H1 (cell line): Measurements from ENCODE around the gene USP35. TPM values are rescaled to one million over a fixed set of nuclear protein-coding genes. Genes with fewer than 3 reads are reported as not detected.

Experiments used
- CTCF ChIA-PET: fragments of 300-600 bp; sonication (Branson Sonifier 250); formaldehyde crosslinking; loops from one replicate; lab custom pipeline; 2021; ENCODE audit not compliant: partially characterized antibody; lab: Charles Lee
- POLR2A ChIA-PET: fragments of 300-600 bp; sonication (Branson Sonifier 250); formaldehyde crosslinking; loops from one replicate; lab custom pipeline; 2021; ENCODE audit warnings: inconsistent platforms; ENCODE audit not compliant: partially characterized antibody; lab: Charles Lee
- DNase-seq, 2 experiments: peaks; one replicate each; pipeline versions ENCODE4 v3.0.0 to v3.0.0-alpha.2; 2010 to 2022; ENCODE audit warnings: low spot score in 2 of 2, low read depth in 1 of 2, mixed read lengths in 1 of 2
- FAIRE-seq: peaks from 2 replicates; lab custom pipeline; 2011; peaks lifted over from hg19 to GRCh38; lab: Jason Lieb, UNC
- H2AFZ ChIP-seq: 2 replicates; pipeline ENCODE4 v1.8.1; 2012; ENCODE audit warnings: low read length, inconsistent platforms
- H2AK5ac ChIP-seq: 2 replicates; pipeline ENCODE4 v1.6.1; 2013; ENCODE audit warnings: low read depth, low read length
- H2BK120ac ChIP-seq: replicated peaks from 2 replicates; pipeline ENCODE3; 2013; ENCODE audit warnings: low read depth, low read length, inconsistent platforms
- H2BK12ac ChIP-seq: 2 replicates; pipeline ENCODE4 v1.6.1; 2013; ENCODE audit warnings: low read depth, low read length
- H2BK15ac ChIP-seq: 2 replicates; pipeline ENCODE4 v1.6.1; 2013; ENCODE audit warnings: low read length
- H2BK20ac ChIP-seq: 2 replicates; pipeline ENCODE4 v1.6.1; 2013; ENCODE audit warnings: low read length
- H2BK5ac ChIP-seq: 2 replicates; pipeline ENCODE4 v1.6.1; 2013; ENCODE audit warnings: low read depth, low read length
- H3K14ac ChIP-seq: 2 replicates; pipeline ENCODE4 v1.6.1; 2013; ENCODE audit warnings: inconsistent platforms; ENCODE audit not compliant: insufficient read length
- H3K18ac ChIP-seq: 2 replicates; pipeline ENCODE4 v1.6.1; 2013; ENCODE audit warnings: low read length; ENCODE audit errors: extremely low read depth
- H3K23ac ChIP-seq: 2 replicates; pipeline ENCODE4 v1.6.1; 2013; ENCODE audit warnings: inconsistent platforms; ENCODE audit not compliant: insufficient read length
- H3K23me2 ChIP-seq: 2 replicates; pipeline ENCODE4 v1.6.1; 2013; ENCODE audit warnings: low read depth, low read length
- H3K27ac ChIP-seq: 2 replicates; pipeline ENCODE4 v1.6.1; 2011; ENCODE audit warnings: low read depth, low read length, inconsistent platforms
- H3K27me3 ChIP-seq, 4 experiments: replicated peaks in 1 of 4; 1 replicate in 1 of 4; 2 replicates in 3 of 4; pipeline versions ENCODE4 v1.6.1 to v1.8.1; 2011 to 2013; ENCODE audit warnings: low read length in 3 of 4, mild to moderate bottlenecking in 3 of 4, inconsistent platforms in 2 of 4, mixed read lengths in 2 of 4, moderate library complexity in 1 of 4; ENCODE audit not compliant: control insufficient read depth in 3 of 4, insufficient read depth in 3 of 4; ENCODE audit errors: extremely low read depth in 1 of 4
- H3K36me3 ChIP-seq, 4 experiments: 2 replicates each; pipeline versions ENCODE4 v1.6.1 to v1.8.1; 2011 to 2013; ENCODE audit warnings: mild to moderate bottlenecking in 4 of 4, low read length in 3 of 4, moderate library complexity in 2 of 4, control low read depth in 1 of 4, inconsistent platforms in 1 of 4; ENCODE audit not compliant: insufficient read depth in 4 of 4, control insufficient read depth in 2 of 4
- H3K4ac ChIP-seq: replicated peaks from 2 replicates; pipeline ENCODE3; 2013; ENCODE audit warnings: low read length, low read depth, mixed read lengths, inconsistent platforms; ENCODE audit not compliant: insufficient read length
- H3K4me1 ChIP-seq, 4 experiments: replicated peaks in 1 of 4; 1 replicate in 1 of 4; 2 replicates in 3 of 4; pipeline versions ENCODE4 v1.6.1 to v1.8.1; 2011 to 2013; ENCODE audit warnings: low read length in 3 of 4, inconsistent platforms in 2 of 4, mixed read lengths in 1 of 4; ENCODE audit not compliant: insufficient read depth in 4 of 4, control insufficient read depth in 3 of 4
- H3K4me2 ChIP-seq, 2 experiments: 2 replicates each; pipeline versions ENCODE4 v1.6.1 to v1.8.1; 2011 to 2013; ENCODE audit warnings: low read depth in 2 of 2, low read length in 2 of 2, control low read depth in 1 of 2, inconsistent platforms in 1 of 2, mild to moderate bottlenecking in 1 of 2; ENCODE audit not compliant: insufficient read depth in 1 of 2
- H3K4me3 ChIP-seq, 4 experiments: fragments of 200-600, 300-600 bp in 1 of 4; sonication (generic), shearing (Covaris generic), sonication (Bioruptor Twin) in 1 of 4; 2 replicates each; pipeline versions ENCODE4 v1.5.1 to v1.8.1; 2011 to 2016; ENCODE audit warnings: low read length in 4 of 4, low read depth in 3 of 4, control low read depth in 2 of 4, inconsistent platforms in 2 of 4, mild to moderate bottlenecking in 2 of 4, mixed read lengths in 1 of 4, moderate library complexity in 1 of 4; ENCODE audit not compliant: insufficient read depth in 2 of 4; ENCODE audit errors: extremely low read depth in 1 of 4
- H3K56ac ChIP-seq: replicated peaks from 2 replicates; pipeline ENCODE3; 2013; ENCODE audit warnings: low read depth, mild to moderate bottlenecking, mixed read lengths, low read length, inconsistent platforms; ENCODE audit not compliant: insufficient read length
- H3K79me1 ChIP-seq: 2 replicates; pipeline ENCODE4 v1.6.1; 2013; ENCODE audit warnings: low read depth, low read length, control low read depth
- H3K79me2 ChIP-seq, 2 experiments: 2 replicates each; pipeline versions ENCODE4 v1.6.1 to v1.8.1; 2012 to 2013; ENCODE audit warnings: low read length in 2 of 2, mild to moderate bottlenecking in 2 of 2, inconsistent platforms in 1 of 2; ENCODE audit not compliant: insufficient read depth in 2 of 2, control insufficient read depth in 1 of 2
- H3K9ac ChIP-seq, 4 experiments: replicated peaks in 1 of 4; 1 replicate in 1 of 4; 2 replicates in 3 of 4; pipeline versions ENCODE4 v1.6.1 to v1.8.1; 2011 to 2013; ENCODE audit warnings: low read depth in 3 of 4, low read length in 3 of 4, control low read depth in 2 of 4, mild to moderate bottlenecking in 2 of 4, moderate library complexity in 2 of 4, inconsistent platforms in 1 of 4; ENCODE audit errors: extremely low read depth in 1 of 4
- H3K9me3 ChIP-seq, 2 experiments: 2 replicates each; pipeline versions ENCODE4 v1.6.1 to v1.8.1; 2012 to 2013; ENCODE audit warnings: mild to moderate bottlenecking in 2 of 2, moderate library complexity in 2 of 2, control low read depth in 1 of 2, inconsistent platforms in 1 of 2, low read depth in 1 of 2, low read length in 1 of 2, mixed read lengths in 1 of 2; ENCODE audit not compliant: insufficient read depth in 2 of 2
- H4K20me1 ChIP-seq, 2 experiments: replicated peaks in 1 of 2; 2 replicates each; pipeline versions ENCODE3 to v1.8.1; 2011 to 2013; ENCODE audit warnings: inconsistent platforms in 2 of 2, low read length in 2 of 2, mild to moderate bottlenecking in 1 of 2; ENCODE audit not compliant: insufficient read depth in 2 of 2, control insufficient read depth in 1 of 2
- H4K5ac ChIP-seq: 2 replicates; pipeline ENCODE4 v1.6.1; 2013; ENCODE audit warnings: low read length, low read depth, mixed read lengths, inconsistent platforms; ENCODE audit not compliant: insufficient read length
- H4K8ac ChIP-seq: 2 replicates; pipeline ENCODE4 v1.8.0; 2013; ENCODE audit warnings: mild to moderate bottlenecking, moderate library complexity, low read length, inconsistent platforms; ENCODE audit not compliant: insufficient read depth; ENCODE audit errors: extremely low read depth
- H4K91ac ChIP-seq: replicated peaks from 2 replicates; pipeline ENCODE3; 2013; ENCODE audit warnings: low read length, mixed read lengths, inconsistent platforms; ENCODE audit not compliant: insufficient read length
- CTBP2 ChIP-seq: IDR thresholded peaks from 2 replicates; pipeline ENCODE4 v1.7.0; 2011; ENCODE audit warnings: borderline replicate concordance, mild to moderate bottlenecking, moderate library complexity, mixed read lengths, low read length; ENCODE audit not compliant: insufficient read depth, insufficient read length
- KDM1A ChIP-seq: fragments of 200-600, 300-600 bp; sonication (generic); IDR thresholded peaks from 2 replicates; pipeline ENCODE4 v1.7.1; 2016; ENCODE audit warnings: mild to moderate bottlenecking, low read length, borderline replicate concordance
- PHF8 ChIP-seq: fragments of 200-600 bp; sonication (generic); conservative IDR thresholded peaks from 2 replicates; pipeline ENCODE4 v1.7.1; 2012; ENCODE audit warnings: low read depth, mild to moderate bottlenecking, inconsistent platforms, low read length, moderate library complexity
- RXRA ChIP-seq: IDR thresholded peaks from 2 replicates; pipeline ENCODE4 v1.6.1; 2011; ENCODE audit warnings: low read depth, mild to moderate bottlenecking, low read length, moderate library complexity; ENCODE audit not compliant: insufficient read depth
- WGBS, 2 experiments: shearing (Covaris generic) in 1 of 2; methylation state at CpG; one replicate each; pipeline versions ENCODE4 v1.1.6 to v1.1.7; 2013 to 2015; ENCODE audit warnings: low lambda C conversion rate in 2 of 2, mixed read lengths in 2 of 2, inconsistent platforms in 1 of 2, low coverage in 1 of 2, missing lambda C conversion rate in 1 of 2; ENCODE audit not compliant: insufficient replicate concordance in 2 of 2, insufficient coverage in 1 of 2, insufficient read length in 1 of 2; ENCODE audit errors: extremely low coverage in 1 of 2, missing lambda C conversion rate in 1 of 2; 5-methylcytosine and 5-hydroxymethylcytosine counted together
- polyA plus RNA-seq, 7 experiments: library from polyadenylated mRNA; depleted of rRNA in 3 of 7; stranded (reverse) in 5 of 7; unstranded in 2 of 7; fragments of >200 nt in 5 of 7; fragments of 200-250 nt in 2 of 7; gene quantifications; 1 replicate in 5 of 7; 2 replicates in 1 of 7; 4 replicates in 1 of 7; pipeline versions ENCODE4 v1.2.1 to v1.2.3, GENCODE V29; 2011 to 2013; ENCODE audit warnings: missing spikeins in 2 of 7, mixed read lengths in 2 of 7
- total RNA-seq: library from RNA; stranded (reverse); fragmentation: NEBNext Ultra II Directional; extraction: Animal tissue kit (Norgen Biotek cat#: 25700); gene quantifications from 2 replicates; pipeline ENCODE4 v1.2.1, GENCODE V29; 2021

USP35 gene
- total and polyA plus RNA-seq, 2 of the 8 experiments (the other 6 are each of a cell fraction or from before 2014, with no cell fraction given): 4.6 to 6.8 TPM

- Histone ChIP-seq H3K79me2 (no peaks in the 10 kb centered on the region), H2AFZ (no peak overlapping the region; the same call in 1 of the 2 replicates), H3K27ac (no peak overlapping the region)
These were observed 530 bp downstream of the USP35 start for GRCh38 chr11:78189174-78189724.

More at GRCh38 chr11:78189174-78189724, 530 bp downstream of the USP35 start:
- no peak for FAIRE-seq
- Histone ChIP-seq H4K91ac (no peak overlapping the region), H2BK15ac (no peak overlapping the region), H4K8ac (peak overlapping the region; percentile 71; the same call in 1 of the 2 replicates), H3K56ac (no peak overlapping the region), H2BK12ac (no peak overlapping the region), H2AK5ac (no peak overlapping the region), H2BK20ac (no peak overlapping the region), H3K14ac (no peak overlapping the region), H3K79me1 (peaks cover 2% of the 10 kb centered on the region; the same call in 1 of the 2 replicates), H3K9me3 (no peaks in the 10 kb centered on the region), H4K20me1 (peaks cover 0 to 3% of the 10 kb centered on the region in 2 experiments), H3K18ac (no peak overlapping the region), H3K27me3 (peaks cover 0 to 4% (median 2%) of the 10 kb centered on the region in 4 experiments; a peak in 1 of 7 replicates), H4K5ac (no peak overlapping the region), H3K23me2 (peaks cover 10% of the 10 kb centered on the region), H3K4me3 (peak overlapping the region; percentile 54 to 84 (median 79)), H3K23ac (no peak overlapping the region), H3K9ac (0 out of 7 replicates have a peak overlapping the region, but pooled peaks of 1 of the 4 experiments have one; percentile 39), H3K36me3 (no peaks in the 10 kb centered on the region), H3K4ac (no peak overlapping the region), H3K4me1 (peaks cover 0 to 11% (median 2%) of the 10 kb centered on the region in 4 experiments; a peak in 6 of 7 replicates), H2BK5ac (no peak overlapping the region), H2BK120ac (no peak overlapping the region), H3K4me2 (peak overlapping the region; percentile 73 to 86)
- POLR2A ChIA-PET: interaction anchor here (0.6 to 3.7 kb wide), 5 partner anchors 10 to 385 kb away, joined by 3 to 16 read pairs (median 3); partner anchors contain the start of gene NARS2
- TF ChIP-seq CTBP2 (no peak), KDM1A (peak; percentile 91), PHF8 (0 out of 2 replicates have a peak, but pooled peaks have one; percentile 8), RXRA (no peak)
- WGBS, 2 experiments: 36% methylated on average over 17 of the region's 18 CpGs; no CpG with 5 or more reads in 1 of the 2 experiments
- DNase-seq: no peak
- CTCF ChIA-PET: interaction anchor here (0.6 to 1.3 kb wide), 3 partner anchors 16 to 226 kb away, joined by 3 to 4 read pairs (median 3); no protein-coding TSS in a partner anchor
